NCI-H187 treated with DMSO at 0.1 percent for 48 hours (cell line): Measurements from ENCODE around the gene RUVBL1.
"Not testable (repeated sequence)": the region's sequence is repeated elsewhere in the genome, so short reads cannot be mapped to it uniquely, and the experiment has no call there.

Experiments
- DNase-seq: peaks from one replicate; lab custom pipeline; 2025; lab: John Stamatoyannopoulos, UW

Gene RUVBL1

GRCh38 chr3:128123538-128124368 is at the start of gene RUVBL1:
TSS of gene RUVBL1 (minus strand) at chr3:128123812. CDS start at chr3:128123724, 88 bp downstream.
- peak; percentile 91 for DNase-seq

- DNase-seq: no peak
Observed at GRCh38 chr3:128173200-128173599, 49.6 kb upstream of the RUVBL1 start.

- no peak for DNase-seq
Observed at GRCh38 chr3:128170866-128171516, 47.4 kb upstream of the RUVBL1 start.

GRCh38 chr3:128168836-128169235 is 45.2 kb upstream of the RUVBL1 start:
- DNase-seq: no peak

GRCh38 chr3:128167973-128168674 is 44.5 kb upstream of the RUVBL1 start:
- no peak for DNase-seq

GRCh38 chr3:128167646-128167972 is 44.0 kb upstream of the RUVBL1 start:
- no peak for DNase-seq

- DNase-seq: no peak
Observed at GRCh38 chr3:128166971-128167453, 43.4 kb upstream of the RUVBL1 start.

GRCh38 chr3:128163432-128163831 is 39.8 kb upstream of the RUVBL1 start:
- DNase-seq: no peak

- DNase-seq: no peak
Observed at GRCh38 chr3:128160661-128161060, 37.0 kb upstream of the RUVBL1 start.

- no peak for DNase-seq
Observed at GRCh38 chr3:128155616-128156360, 32.2 kb upstream of the RUVBL1 start.

- DNase-seq: not testable (repeated sequence)
Observed at GRCh38 chr3:128154354-128154753, 30.7 kb upstream of the RUVBL1 start.

GRCh38 chr3:128153156-128154041 is 29.8 kb upstream of the RUVBL1 start, which contains the start of gene EEFSEC:
TSS of gene EEFSEC (plus strand) at chr3:128153481. CDS start at chr3:128153508, 27 bp downstream.
- no peak for DNase-seq

- DNase-seq: no peak
Observed at GRCh38 chr3:128152419-128153155, 29.0 kb upstream of the RUVBL1 start.

GRCh38 chr3:128151758-128152274 is 28.2 kb upstream of the RUVBL1 start:
- DNase-seq: no peak

- no peak for DNase-seq
Observed at GRCh38 chr3:128149650-128150049, 26.0 kb upstream of the RUVBL1 start.

GRCh38 chr3:128146201-128146600 is 22.6 kb upstream of the RUVBL1 start:
- no peak for DNase-seq

- DNase-seq: no peak
Observed at GRCh38 chr3:128145279-128145678, 21.7 kb upstream of the RUVBL1 start.

- no peak for DNase-seq
Observed at GRCh38 chr3:128144512-128145187, 21.0 kb upstream of the RUVBL1 start.

- DNase-seq: no peak
Observed at GRCh38 chr3:128143496-128143895, 19.9 kb upstream of the RUVBL1 start.
